DOHH2 (cell line): Measurements from ENCODE around the gene RELN.
"Not testable (repeated sequence)": the region's sequence is repeated elsewhere in the genome, so short reads cannot be mapped to it uniquely, and the experiment has no call there.

ENCODE experiments used
- H3F3A ChIP-seq: fragments of 200-600 bp; sonication (generic), shearing (Covaris generic); 2 replicates; pipeline ENCODE4 v1.6.0; 2016; ENCODE audit warnings: antibody characterized with exemption, mild to moderate bottlenecking; ENCODE audit not compliant: control insufficient read depth, insufficient read depth
- H3K27ac ChIP-seq: fragments of 200-600 bp; sonication (generic); 2 replicates; pipeline ENCODE4 v1.5.1; 2014; ENCODE audit warnings: low read depth, mild to moderate bottlenecking, low read length, moderate library complexity
- H3K27me3 ChIP-seq: fragments of 200-600 bp; sonication (generic); 2 replicates; pipeline ENCODE4 v1.6.1; 2014; ENCODE audit warnings: mild to moderate bottlenecking, low read length, mixed read lengths; ENCODE audit not compliant: control insufficient read depth
- H3K36me3 ChIP-seq: fragments of 200-600 bp; sonication (generic); 2 replicates; pipeline ENCODE4 v1.6.1; 2014; ENCODE audit warnings: mild to moderate bottlenecking, low read length, moderate library complexity, mixed read lengths; ENCODE audit not compliant: control insufficient read depth
- H3K4me1 ChIP-seq: fragments of 200-600 bp; sonication (generic); 2 replicates; pipeline ENCODE4 v1.6.1; 2014; ENCODE audit warnings: mild to moderate bottlenecking, low read length, mixed read lengths; ENCODE audit not compliant: control insufficient read depth
- H3K4me2 ChIP-seq: fragments of 200-600 bp; sonication (generic); 2 replicates; pipeline ENCODE4 v1.6.0; 2014; ENCODE audit warnings: mild to moderate bottlenecking, low read length, moderate library complexity
- H3K4me3 ChIP-seq: fragments of 200-600 bp; sonication (generic); 2 replicates; pipeline ENCODE4 v1.5.1; 2014; ENCODE audit warnings: mild to moderate bottlenecking, low read length, mixed read lengths
- H3K79me2 ChIP-seq: fragments of 200-600 bp; sonication (generic); 2 replicates; pipeline ENCODE4 v1.6.1; 2014; ENCODE audit warnings: mild to moderate bottlenecking, low read length, mixed read lengths; ENCODE audit not compliant: control insufficient read depth
- H3K9me2 ChIP-seq: fragments of 200-600 bp; sonication (generic); replicated peaks from 2 replicates; pipeline ENCODE4 v1.6.1; 2014; ENCODE audit warnings: mild to moderate bottlenecking, low read length, mixed read lengths; ENCODE audit not compliant: control insufficient read depth
- H3K9me3 ChIP-seq: fragments of 200-600 bp; sonication (generic); 2 replicates; pipeline ENCODE4 v1.6.1; 2014; ENCODE audit warnings: antibody characterized with exemption, low read length, mixed read lengths; ENCODE audit not compliant: control insufficient read depth, insufficient read depth
- H4K20me1 ChIP-seq: fragments of 200-600 bp; sonication (generic); 2 replicates; pipeline ENCODE4 v1.6.0; 2014; ENCODE audit warnings: low read depth, mild to moderate bottlenecking, antibody characterized with exemption, low read length, moderate library complexity; ENCODE audit not compliant: control insufficient read depth, insufficient read depth
- CTCF ChIP-seq: fragments of 200-600 bp; sonication (generic); IDR thresholded peaks from one replicate; pipeline ENCODE4 v1.5.1; 2014; ENCODE audit warnings: antibody characterized with exemption, mild to moderate bottlenecking, low read depth, low read length; ENCODE audit not compliant: poor library complexity, severe bottlenecking
- EZH2phosphoT487 ChIP-seq: fragments of 200-600 bp; sonication (generic); IDR thresholded peaks from 2 replicates; pipeline ENCODE4 v1.6.1; 2017; ENCODE audit warnings: borderline replicate concordance, mild to moderate bottlenecking, antibody characterized with exemption, low read length, moderate library complexity, mixed read lengths

The RELN gene

GRCh38 chr7:103487419-103487818, 502.0 kb downstream of the RELN start:
- Histone ChIP-seq H3K9me2 (no peaks in the 10 kb centered on the region), H3K36me3 (no peaks in the 10 kb centered on the region), H3K27ac (no peak overlapping the region), H3K9me3 (no peaks in the 10 kb centered on the region), H4K20me1 (no peaks in the 10 kb centered on the region), H3K27me3 (no peaks in the 10 kb centered on the region; the same call in none of the 2 replicates), H3K4me2 (no peak overlapping the region), H3F3A (no peaks in the 10 kb centered on the region), H3K4me3 (no peak overlapping the region), H3K79me2 (no peaks in the 10 kb centered on the region), H3K4me1 (no peaks in the 10 kb centered on the region)
- TF ChIP-seq CTCF: no peak
- TF ChIP-seq EZH2phosphoT487: no peak

- H3K9me3 ChIP-seq, H3K4me3 ChIP-seq, H3K9me2 ChIP-seq, H3K4me1 ChIP-seq, H3K79me2 ChIP-seq, H3K27ac ChIP-seq, H3K36me3 ChIP-seq, H4K20me1 ChIP-seq, H3K27me3 ChIP-seq, H3F3A ChIP-seq, H3K4me2 ChIP-seq: not testable (repeated sequence)
These were observed 502.6 kb downstream of the RELN start for GRCh38 chr7:103486873-103487272.

GRCh38 chr7:103480771-103481170, 508.7 kb downstream of the RELN start:
- Histone ChIP-seq H3F3A (no peaks in the 10 kb centered on the region), H3K27me3 (0 out of 2 replicates have a peak, but pooled peaks cover 4% of the 10 kb centered on the region), H3K9me3 (no peaks in the 10 kb centered on the region), H3K4me3 (no peak overlapping the region), H3K79me2 (no peaks in the 10 kb centered on the region), H3K9me2 (no peaks in the 10 kb centered on the region), H3K27ac (no peak overlapping the region), H4K20me1 (no peaks in the 10 kb centered on the region), H3K36me3 (no peaks in the 10 kb centered on the region), H3K4me2 (no peak overlapping the region), H3K4me1 (no peaks in the 10 kb centered on the region)
- TF ChIP-seq EZH2phosphoT487 (no peak), CTCF (no peak)

- no peaks in the 10 kb centered on the region for H3K4me1 ChIP-seq
- H4K20me1 ChIP-seq: no peaks in the 10 kb centered on the region
- H3K4me2 ChIP-seq: no peak overlapping the region
- no peaks in the 10 kb centered on the region for H3K9me3 ChIP-seq
- no peaks in the 10 kb centered on the region for H3K36me3 ChIP-seq
- peaks cover 32% of the 10 kb centered on the region for H3K27me3 ChIP-seq
- H3K9me2 ChIP-seq: no peaks in the 10 kb centered on the region
- H3F3A ChIP-seq: no peaks in the 10 kb centered on the region
- H3K79me2 ChIP-seq: no peaks in the 10 kb centered on the region
- TF ChIP-seq EZH2phosphoT487: no peak
- TF ChIP-seq CTCF: no peak
- H3K27ac ChIP-seq: no peak overlapping the region
- no peak overlapping the region for H3K4me3 ChIP-seq
These were observed 514.5 kb downstream of the RELN start for GRCh38 chr7:103474956-103475355.
